Activated CD8-positive, alpha-beta memory T cell treated with anti-CD3 and anti-CD28 coated beads, Interleukin-2, amount 10 ng/mL, durations not matched to agents 7 days and 5 days (primary cell): ENCODE data around the gene SUMO4. TPM values are rescaled to one million over a fixed set of nuclear protein-coding genes. Genes with fewer than 3 reads are reported as not detected.

Experiments used
- ATAC-seq: fragments of 150-1000 bp; cut with Tn5 transposase; one replicate; pipeline ENCODE4 v1.10.0; 2021; ENCODE audit warnings: moderate library complexity
- CTCF ChIA-PET: fragments of 350-600 bp; sonication (Branson Sonifier 250); formaldehyde crosslinking; loops from one replicate; lab custom pipeline; 2021; ENCODE audit warnings: antibody characterized with exemption; lab: Charles Lee
- DNase-seq: peaks from one replicate; pipeline ENCODE4 v3.0.0-alpha.2; 2020
- H3K27ac Mint-ChIP-seq: one replicate; pipeline ENCODE4 v1.8.0; 2021; ENCODE audit warnings: mild to moderate bottlenecking, mixed read lengths
- H3K27me3 Mint-ChIP-seq: one replicate; pipeline ENCODE4 v1.8.0; 2021; ENCODE audit warnings: mixed read lengths
- H3K36me3 Mint-ChIP-seq: one replicate; pipeline ENCODE4 v1.8.0; 2021; ENCODE audit warnings: mild to moderate bottlenecking, mixed read lengths
- H3K4me1 Mint-ChIP-seq: one replicate; pipeline ENCODE4 v1.8.0; 2021; ENCODE audit warnings: mixed read lengths
- H3K4me3 Mint-ChIP-seq: one replicate; pipeline ENCODE4 v1.8.0; 2021; ENCODE audit warnings: mild to moderate bottlenecking, moderate library complexity, mixed read lengths
- H3K9me3 Mint-ChIP-seq: one replicate; pipeline ENCODE4 v1.8.0; 2022; ENCODE audit warnings: low read depth, mixed read lengths
- total RNA-seq, 2 experiments: library from RNA; stranded (reverse); gene quantifications; one replicate each; pipeline ENCODE4 v1.2.3, GENCODE V29; 2021

Gene SUMO4
- total RNA-seq: 10 to 100 TPM in 1 of 2 experiments, 1 to 10 TPM in 1; 7.4 to 10.6 TPM

DNA sequence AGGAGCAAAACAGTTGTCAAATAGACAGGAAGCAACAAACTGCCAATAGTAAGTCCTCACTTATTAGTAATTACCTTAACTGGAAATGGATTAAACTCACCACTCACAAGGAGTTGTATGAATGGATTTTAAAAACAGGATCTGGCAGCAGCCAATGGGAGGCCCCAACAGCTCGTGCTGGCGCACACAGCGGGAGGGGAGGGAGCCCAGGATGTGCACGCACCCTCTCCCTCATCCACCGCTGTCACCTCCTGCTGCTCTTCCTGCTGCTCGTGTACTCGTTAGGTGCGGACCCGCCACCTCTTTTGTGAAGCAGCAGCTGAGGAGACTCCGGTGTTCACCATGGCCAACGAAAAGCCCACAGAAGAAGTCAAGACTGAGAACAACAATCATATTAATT is at the start of gene SUMO4:
SUMO4 (plus strand) TSS at position 213 of the 400 bp plus-strand sequence; CDS start at position 343, 130 bp downstream.
- Mint-ChIP-seq H3K27me3 (no peaks in the 10 kb centered on the region), H3K27ac (no peak within 1 kb of the TSS), H3K36me3 (peaks cover 80% of the 10 kb centered on the region), H3K4me1 (peaks cover 31% of the 10 kb centered on the region), H3K4me3 (no peak within 1 kb of the TSS), H3K9me3 (no peaks in the 10 kb centered on the region)
- CTCF ChIA-PET: interaction anchor here (1.3 kb wide), 1 partner anchor 32 kb away, joined by 3 read pairs; no protein-coding TSS in a partner anchor
- ATAC-seq (no peak), DNase-seq (no peak)

DNA sequence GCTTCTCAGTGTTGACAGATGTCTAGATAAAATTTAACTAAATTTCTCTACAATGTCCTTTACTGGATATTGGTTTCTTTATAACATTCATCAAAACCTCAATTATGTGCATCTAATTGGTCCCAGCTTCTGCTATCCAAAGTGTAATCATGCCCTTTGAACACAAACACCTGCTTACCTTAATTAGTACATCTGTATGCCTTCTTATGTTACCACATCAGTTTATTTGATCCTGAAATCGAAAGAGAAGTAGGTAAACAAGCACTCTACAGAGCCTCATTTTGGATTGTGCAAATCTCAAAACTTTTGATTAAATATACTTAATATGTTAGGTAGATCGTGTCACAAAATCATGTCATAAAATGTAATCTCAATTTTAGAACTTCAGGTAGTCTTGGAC is 46.1 kb upstream of the SUMO4 start:
- Mint-ChIP-seq H3K36me3 (peaks cover 44% of the 10 kb centered on the region), H3K4me1 (peaks cover 62% of the 10 kb centered on the region)

DNA sequence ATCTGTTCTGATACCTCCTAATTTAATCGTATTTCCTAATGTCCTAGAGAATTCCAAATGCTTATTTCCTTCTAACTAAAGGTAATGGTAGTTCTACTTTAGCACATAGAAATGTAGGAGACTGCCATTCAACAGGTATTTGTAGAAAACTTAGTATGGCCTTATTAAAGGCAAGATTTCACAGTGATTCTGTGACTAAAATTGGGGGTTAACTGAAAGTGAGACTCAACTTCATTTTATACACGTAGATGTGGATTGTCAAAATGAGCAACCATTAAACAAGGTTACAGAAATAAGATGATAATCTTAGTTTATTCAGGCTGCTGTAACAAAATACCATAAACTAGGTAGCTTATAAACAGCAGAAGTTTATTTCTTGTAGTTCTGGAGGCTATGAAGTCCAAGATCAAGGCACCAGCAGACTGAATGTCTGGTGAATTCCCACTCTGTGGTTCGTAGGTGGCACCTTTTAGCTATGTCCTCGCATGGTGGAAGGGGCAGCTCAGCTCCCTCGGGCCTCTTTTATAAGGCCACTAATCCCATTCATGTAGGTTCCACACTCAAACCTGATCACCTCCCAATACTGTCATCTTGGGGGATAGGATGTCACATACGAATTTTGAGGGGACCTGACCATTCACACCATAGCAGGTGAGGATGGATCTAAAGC is 43.8 kb upstream of the SUMO4 start:
- DNase-seq (no peak), ATAC-seq (no peak)
- Mint-ChIP-seq H3K4me3 (no peak overlapping the region), H3K4me1 (peaks cover 71% of the 10 kb centered on the region), H3K9me3 (no peaks in the 10 kb centered on the region), H3K27ac (peak overlapping the region; percentile 40), H3K27me3 (no peaks in the 10 kb centered on the region), H3K36me3 (peaks cover 50% of the 10 kb centered on the region)
- CTCF ChIA-PET: interaction anchor here (0.8 kb wide), 1 partner anchor 36 kb away, joined by 3 read pairs; no protein-coding TSS in a partner anchor

More for the DNA sequence above, 46.1 kb upstream of the SUMO4 start:
- Mint-ChIP-seq H3K4me3 (no peak overlapping the region), H3K27me3 (no peaks in the 10 kb centered on the region), H3K9me3 (no peaks in the 10 kb centered on the region), H3K27ac (no peak overlapping the region)
- no peak for DNase-seq
- CTCF ChIA-PET: no interaction called here
- ATAC-seq: no peak

DNA sequence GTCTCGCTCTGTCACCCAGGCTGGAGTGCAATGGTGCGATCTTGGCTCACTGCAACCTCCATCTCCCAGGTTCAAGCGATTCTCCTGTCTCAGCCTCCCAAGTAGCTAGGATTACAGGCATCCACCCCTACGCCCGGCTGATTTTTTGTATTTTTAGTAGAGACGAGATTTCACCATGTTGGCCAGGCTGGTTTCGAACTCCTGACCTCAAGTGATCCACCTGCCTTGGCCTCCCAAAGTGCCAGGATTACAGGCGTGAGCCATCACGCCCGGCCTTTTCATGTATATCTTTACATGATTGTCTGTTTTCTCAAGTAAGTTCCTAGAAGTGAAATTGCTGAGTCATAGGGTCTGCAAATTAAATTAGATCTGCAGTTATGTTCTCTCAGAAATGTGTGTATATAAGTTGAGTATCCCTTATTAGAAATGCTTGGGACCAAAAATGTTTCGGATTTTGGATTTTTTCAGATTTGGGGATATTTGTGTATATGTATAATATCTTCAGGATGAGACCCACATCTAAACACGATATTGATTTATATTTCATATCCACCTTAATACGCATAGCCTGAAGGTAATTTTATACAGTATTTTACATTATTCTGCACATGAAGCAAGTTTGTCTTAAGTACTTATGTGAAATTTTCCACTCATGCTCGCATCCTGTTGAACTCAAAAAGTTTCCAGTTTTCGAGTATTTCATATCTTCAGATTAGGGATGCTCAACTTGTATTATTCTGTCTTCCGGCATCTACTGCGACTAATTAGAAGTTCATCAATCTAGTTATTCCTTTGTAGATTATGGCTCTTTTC is 42.1 kb upstream of the SUMO4 start:
- Mint-ChIP-seq H3K9me3 (no peaks in the 10 kb centered on the region), H3K27me3 (no peaks in the 10 kb centered on the region), H3K4me3 (no peak overlapping the region), H3K4me1 (peaks cover 75% of the 10 kb centered on the region), H3K36me3 (peaks cover 58% of the 10 kb centered on the region), H3K27ac (no peak overlapping the region)
- DNase-seq (no peak), ATAC-seq (no peak)
- CTCF ChIA-PET: no interaction called here

DNA sequence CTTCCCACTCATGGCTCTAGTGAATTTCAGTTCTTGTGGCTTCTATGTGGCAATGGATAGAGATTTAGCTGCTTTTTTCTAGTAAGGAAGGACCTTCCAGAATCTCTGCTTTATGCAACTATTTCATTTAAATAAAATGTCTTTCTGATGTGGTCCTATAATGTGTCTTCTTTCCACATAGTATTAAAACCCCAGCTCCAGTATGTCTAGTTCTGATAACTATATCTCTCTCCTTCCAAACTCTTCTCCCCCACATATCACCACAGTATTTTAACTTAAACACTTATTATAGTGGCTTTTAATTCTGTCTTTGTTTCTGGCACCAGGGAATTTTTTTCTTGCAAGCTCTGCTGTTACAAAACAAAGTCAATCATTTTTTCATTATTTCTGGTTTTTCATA is 40.6 kb upstream of the SUMO4 start:
- Mint-ChIP-seq H3K27me3 (no peaks in the 10 kb centered on the region), H3K36me3 (peaks cover 60% of the 10 kb centered on the region), H3K9me3 (no peaks in the 10 kb centered on the region), H3K4me3 (no peak overlapping the region), H3K27ac (peak overlapping the region; percentile 48), H3K4me1 (peaks cover 80% of the 10 kb centered on the region)
- DNase-seq: no peak
- CTCF ChIA-PET: interaction anchor here (1.3 kb wide), 1 partner anchor 73 kb away, joined by 5 read pairs; no protein-coding TSS in a partner anchor
- ATAC-seq: no peak

DNA sequence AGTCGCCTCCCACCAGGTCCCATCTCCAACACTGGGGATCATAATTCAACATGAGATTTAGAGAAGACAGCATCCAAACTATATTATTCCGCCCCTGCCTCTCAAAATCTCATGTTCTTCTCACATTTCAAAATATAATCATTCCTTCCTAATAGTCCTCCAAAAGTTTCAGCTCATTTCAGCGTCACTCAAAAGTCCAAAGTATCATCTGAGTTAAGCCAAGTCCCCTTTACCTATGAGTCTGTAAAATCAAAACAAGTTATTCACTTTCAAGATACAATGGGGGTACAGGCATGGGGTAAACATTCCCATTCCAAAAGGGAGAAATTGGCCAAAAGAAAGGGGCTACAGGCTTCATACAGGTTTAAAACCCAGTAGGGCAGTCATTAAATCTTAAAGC is 39.5 kb upstream of the SUMO4 start:
- DNase-seq (no peak), ATAC-seq (no peak)
- Mint-ChIP-seq H3K36me3 (peaks cover 58% of the 10 kb centered on the region), H3K27me3 (no peaks in the 10 kb centered on the region), H3K4me1 (peaks cover 84% of the 10 kb centered on the region), H3K27ac (no peak overlapping the region), H3K4me3 (no peak overlapping the region), H3K9me3 (no peaks in the 10 kb centered on the region)
- CTCF ChIA-PET: interaction anchor here (1.3 kb wide), 1 partner anchor 9 kb away, joined by 3 read pairs; no protein-coding TSS in a partner anchor

DNA sequence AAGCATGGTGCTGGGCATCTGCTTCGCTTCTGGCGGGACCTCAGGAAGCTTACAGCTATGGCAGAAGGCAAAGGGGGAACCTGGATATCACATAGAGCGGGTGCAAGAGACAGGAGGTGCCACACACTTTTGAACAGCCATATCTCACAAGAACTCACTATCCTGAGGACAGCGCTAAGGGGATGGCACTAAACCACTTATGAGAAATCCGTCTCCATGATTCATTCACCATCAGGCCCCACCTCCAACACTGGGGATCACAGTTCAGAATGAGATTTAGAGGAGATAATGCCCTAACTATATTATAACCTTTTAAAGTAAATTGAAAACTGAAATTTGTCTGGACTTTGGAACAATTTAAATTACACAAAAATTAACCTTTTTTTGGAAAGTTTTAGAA is 37.8 kb upstream of the SUMO4 start:
- no peaks in the 10 kb centered on the region for H3K27me3 Mint-ChIP-seq
- no peak for DNase-seq
- peaks cover 56% of the 10 kb centered on the region for H3K36me3 Mint-ChIP-seq
- CTCF ChIA-PET: interaction anchor here (1.1 kb wide), 1 partner anchor 16 kb away, joined by 3 read pairs; no protein-coding TSS in a partner anchor
- no peaks in the 10 kb centered on the region for H3K9me3 Mint-ChIP-seq
- peaks cover 72% of the 10 kb centered on the region for H3K4me1 Mint-ChIP-seq
- no peak overlapping the region for H3K4me3 Mint-ChIP-seq
- H3K27ac Mint-ChIP-seq: peak overlapping the region; percentile 58
- no peak for ATAC-seq

DNA sequence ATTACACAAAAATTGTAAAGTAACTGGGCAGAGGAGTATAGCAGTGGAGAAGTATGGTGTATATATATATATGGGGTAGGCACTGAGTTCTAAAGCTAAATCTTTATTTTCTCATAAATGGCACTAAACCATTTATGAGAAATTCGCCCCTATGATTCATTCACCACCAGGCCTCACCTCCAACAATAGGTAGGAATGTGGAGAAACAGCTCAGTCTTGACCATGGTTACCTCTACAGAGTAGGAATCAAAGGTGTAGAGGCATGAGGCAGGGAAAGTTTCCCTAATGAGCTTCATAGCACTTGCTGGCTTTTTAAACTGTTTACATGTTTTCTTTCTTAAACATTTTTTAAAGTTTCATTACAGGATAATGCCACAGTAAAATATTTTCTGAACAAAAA is 36.9 kb upstream of the SUMO4 start:
- Mint-ChIP-seq H3K9me3 (no peaks in the 10 kb centered on the region), H3K4me1 (peaks cover 65% of the 10 kb centered on the region), H3K4me3 (no peak overlapping the region), H3K27ac (peak overlapping the region; percentile 16), H3K27me3 (no peaks in the 10 kb centered on the region), H3K36me3 (peaks cover 50% of the 10 kb centered on the region)
- ATAC-seq (no peak), DNase-seq (no peak)
- CTCF ChIA-PET: interaction anchor here (1.1 to 1.6 kb wide), 3 partner anchors 12 to 46 kb away, joined by 3 read pairs; no protein-coding TSS in a partner anchor

DNA sequence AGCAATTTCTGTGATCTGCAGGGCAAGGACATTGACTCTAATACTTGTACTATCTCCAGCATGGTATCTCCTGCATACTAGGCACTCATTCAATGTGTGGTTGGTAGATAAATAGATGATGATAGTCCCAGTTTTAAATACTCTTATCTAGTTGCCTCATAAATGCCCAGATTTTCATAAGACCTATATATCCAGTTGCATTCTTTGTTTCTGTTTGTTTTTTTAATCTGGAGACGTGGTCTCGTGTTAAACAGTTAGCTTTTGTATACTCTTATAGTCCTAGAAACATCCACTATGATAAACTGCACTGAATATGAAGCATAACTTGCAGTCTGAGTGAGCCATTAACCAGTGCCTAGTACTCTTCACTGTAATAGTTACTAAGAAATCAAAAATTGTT is 35.5 kb upstream of the SUMO4 start:
- no peak for ATAC-seq
- Mint-ChIP-seq H3K27ac (peak overlapping the region; percentile 5), H3K36me3 (peaks cover 38% of the 10 kb centered on the region), H3K4me1 (peaks cover 54% of the 10 kb centered on the region), H3K9me3 (no peaks in the 10 kb centered on the region), H3K4me3 (no peak overlapping the region), H3K27me3 (no peaks in the 10 kb centered on the region)
- CTCF ChIA-PET: interaction anchor here (1.6 kb wide), 1 partner anchor 48 kb away, joined by 3 read pairs; no protein-coding TSS in a partner anchor
- no peak for DNase-seq

DNA sequence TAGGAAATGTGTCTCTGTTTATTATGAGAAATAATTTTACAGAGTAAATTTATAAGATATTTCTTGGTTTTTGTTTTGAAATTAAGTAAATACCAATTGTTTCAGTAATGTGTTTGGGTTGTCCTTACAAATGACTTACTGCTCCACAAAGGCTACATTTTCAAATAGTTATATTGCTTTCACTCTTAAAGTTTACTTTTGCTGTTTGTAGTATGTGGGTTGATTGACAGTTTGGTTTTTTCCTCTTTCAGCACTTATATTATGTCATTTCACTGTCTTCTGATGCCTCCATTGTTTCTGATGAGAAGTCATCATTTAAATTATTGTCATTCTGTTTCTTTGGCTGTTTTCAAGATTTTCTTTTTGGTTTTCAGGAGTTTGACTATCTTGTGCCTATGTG is 34.9 kb upstream of the SUMO4 start:
- Mint-ChIP-seq H3K4me1 (peaks cover 53% of the 10 kb centered on the region), H3K4me3 (no peak overlapping the region), H3K9me3 (no peaks in the 10 kb centered on the region), H3K36me3 (peaks cover 37% of the 10 kb centered on the region), H3K27me3 (no peaks in the 10 kb centered on the region), H3K27ac (peak overlapping the region; percentile 73)
- DNase-seq (no peak), ATAC-seq (no peak)
- CTCF ChIA-PET: no interaction called here

DNA sequence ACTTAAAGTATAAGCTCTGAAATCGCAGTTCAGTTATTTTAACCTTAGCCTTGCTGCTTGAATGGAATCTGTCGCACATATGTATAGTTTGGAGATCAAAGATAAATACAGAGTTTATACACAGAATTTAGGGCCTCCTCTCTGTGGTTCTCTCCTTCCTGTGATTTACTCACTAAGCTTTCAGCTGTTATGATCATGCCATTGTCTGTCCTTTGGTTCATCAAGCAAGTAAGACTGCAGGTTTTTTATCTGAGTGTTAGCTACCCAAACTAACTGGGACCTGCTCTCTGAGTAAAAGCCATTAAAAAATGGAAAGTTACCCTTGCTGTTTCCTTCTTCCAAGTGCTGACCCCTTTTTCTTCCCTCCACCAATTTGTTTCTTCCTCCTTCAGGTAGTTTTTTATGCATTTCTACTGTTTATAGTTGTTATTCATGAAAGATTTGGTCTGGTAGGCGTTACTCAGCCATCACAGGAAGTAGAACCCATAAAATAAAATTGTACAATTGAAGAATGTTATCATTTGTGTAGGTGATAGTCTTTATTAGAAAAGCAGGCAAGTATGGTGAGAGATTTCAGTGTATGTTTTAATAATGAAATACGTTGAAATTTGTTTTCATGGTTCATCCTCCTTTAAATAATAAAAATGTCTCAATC is 33.7 kb upstream of the SUMO4 start:
- H3K9me3 Mint-ChIP-seq: no peaks in the 10 kb centered on the region
- H3K4me3 Mint-ChIP-seq: no peak overlapping the region
- ATAC-seq (peak; percentile 60), DNase-seq (no peak)
- H3K27me3 Mint-ChIP-seq: no peaks in the 10 kb centered on the region
- CTCF ChIA-PET: no interaction called here
- H3K4me1 Mint-ChIP-seq: peaks cover 52% of the 10 kb centered on the region
- peaks cover 35% of the 10 kb centered on the region for H3K36me3 Mint-ChIP-seq
- H3K27ac Mint-ChIP-seq: no peak overlapping the region

DNA sequence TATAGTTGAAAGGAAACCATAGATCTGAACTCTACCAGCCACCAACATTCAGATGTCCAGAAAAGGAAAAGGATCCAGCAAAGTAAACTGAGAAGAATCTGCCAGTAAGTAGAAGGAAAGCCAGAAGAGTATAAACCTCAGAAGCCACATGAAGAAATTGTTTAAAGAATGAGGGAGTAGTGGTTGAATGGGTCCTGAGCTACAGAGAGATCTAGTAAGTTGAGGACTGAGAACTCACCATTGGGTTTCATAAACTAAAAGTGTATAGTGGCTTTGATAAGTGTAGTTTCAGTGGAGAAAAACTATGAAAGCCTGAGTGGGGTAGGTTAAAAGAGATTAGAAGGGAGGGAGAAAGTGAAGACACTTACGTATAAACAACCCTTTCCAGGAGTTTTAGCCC is 32.0 kb upstream of the SUMO4 start:
- ATAC-seq: peak; percentile 69
- H3K4me3 Mint-ChIP-seq: no peak overlapping the region

DNA sequence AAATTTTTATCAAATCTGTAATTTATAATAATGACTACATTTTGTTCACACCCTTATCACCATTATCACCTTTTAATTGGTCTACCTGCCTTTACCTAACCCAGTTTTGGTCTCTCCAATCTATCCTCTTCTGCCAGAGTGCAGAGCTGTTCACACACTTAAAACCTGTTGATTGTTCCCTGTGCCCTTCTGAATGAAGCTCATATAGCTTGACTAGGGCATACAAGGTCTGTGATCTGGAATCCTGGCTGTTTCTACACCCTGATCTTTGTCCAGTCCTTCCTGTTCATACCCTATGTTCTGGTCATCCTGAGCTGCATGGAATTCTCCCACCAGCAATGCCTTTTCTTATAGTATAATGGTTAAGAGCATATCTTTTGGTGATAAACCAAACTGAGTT is 28.9 kb upstream of the SUMO4 start:
- Mint-ChIP-seq H3K27me3 (no peaks in the 10 kb centered on the region), H3K4me3 (no peak overlapping the region), H3K4me1 (peaks cover 46% of the 10 kb centered on the region), H3K36me3 (peaks cover 49% of the 10 kb centered on the region), H3K9me3 (no peaks in the 10 kb centered on the region), H3K27ac (peak overlapping the region; percentile 37)
- CTCF ChIA-PET: interaction anchor here (1.2 kb wide), 1 partner anchor 24 kb away, joined by 3 read pairs; no protein-coding TSS in a partner anchor
- ATAC-seq (no peak), DNase-seq (no peak)

More for the DNA sequence above, 32.0 kb upstream of the SUMO4 start:
- Mint-ChIP-seq H3K27ac (no peak overlapping the region), H3K36me3 (peaks cover 33% of the 10 kb centered on the region), H3K9me3 (no peaks in the 10 kb centered on the region), H3K4me1 (peaks cover 46% of the 10 kb centered on the region), H3K27me3 (no peaks in the 10 kb centered on the region)
- DNase-seq: no peak
- CTCF ChIA-PET: interaction anchor here (1.3 kb wide), 1 partner anchor 340 kb away, joined by 3 read pairs; no protein-coding TSS in a partner anchor
